A549 (cell line): ENCODE results near the gene RASSF3. TPM values are rescaled to one million over a fixed set of nuclear protein-coding genes. Genes with fewer than 3 reads are reported as not detected.
A peak's percentile ranks its signal among the peaks of the same experiment; 100 is the strongest.

Experiments used
- ATAC-seq, 2 experiments: fragments of 200-7000 bp in 1 of 2; fragments of >200 bp in 1 of 2; cut with Nextera tagmentation in 1 of 2; cut with Tn5 transposase in 1 of 2; 3 replicates each; pipeline versions ENCODE4 v1.8.0 to v1.9.1; 2018 to 2020; ENCODE audit warnings: mild to moderate bottlenecking in 1 of 2, moderate library complexity in 1 of 2
- CTCF ChIA-PET: fragments of 300-600 bp; sonication (Branson Sonifier 250); formaldehyde crosslinking; extraction: SDS; loops from one replicate; lab custom pipeline; 2021; ENCODE audit warnings: antibody characterized with exemption, inconsistent platforms; lab: Yijun Ruan, JAX
- POLR2A ChIA-PET: fragments of 350-600 bp; formaldehyde crosslinking; extraction: SDS; loops from one replicate; lab custom pipeline; 2021; ENCODE audit warnings: antibody characterized with exemption, inconsistent platforms; lab: Yijun Ruan, JAX
- DNase-seq, 2 experiments: peaks; one replicate each; pipeline versions ENCODE4 v3.0.0 to v3.0.0-alpha.2; 2011 to 2016; ENCODE audit warnings: low read depth in 1 of 2, low spot score in 1 of 2
- FAIRE-seq: peaks from 2 replicates; lab custom pipeline; 2011; peaks lifted over from hg19 to GRCh38; lab: Jason Lieb, UNC
- H3K27ac ChIP-seq, 2 experiments: fragments of >200 bp; sonication (Bioruptor Twin); formaldehyde crosslinking; 3 replicates each; pipeline ENCODE4 v1.5.1; 2016 to 2017
- H3K4me1 ChIP-seq: fragments of >200 bp; sonication (Bioruptor Twin); formaldehyde crosslinking; 3 replicates; pipeline ENCODE4 v1.6.1; 2016
- H3K4me2 ChIP-seq: fragments of >200 bp; sonication (Bioruptor Twin); formaldehyde crosslinking; 3 replicates; pipeline ENCODE4 v1.6.1; 2016
- H3K4me3 ChIP-seq: fragments of >200 bp; sonication (Bioruptor Twin); formaldehyde crosslinking; 3 replicates; pipeline ENCODE4 v1.5.1; 2016
- H3K9me3 ChIP-seq: fragments of >200 bp; sonication (Bioruptor Twin); formaldehyde crosslinking; 3 replicates; pipeline ENCODE4 v1.6.1; 2016
- CBX2 ChIP-seq: fragments of 200-600 bp; sonication (generic); IDR thresholded peaks from 2 replicates; pipeline ENCODE4 v1.6.1; 2016; ENCODE audit warnings: low read depth, mild to moderate bottlenecking, borderline replicate concordance
- E2F6 ChIP-seq: IDR thresholded peaks from 2 replicates; pipeline ENCODE4 v1.6.1; 2012; ENCODE audit warnings: low read depth, borderline replicate concordance
- ELK1 ChIP-seq: fragments of 150-350 bp; IDR thresholded peaks from 2 replicates; pipeline ENCODE4 v1.6.1; 2014; ENCODE audit warnings: low read depth, mild to moderate bottlenecking, low read length
- FOSB ChIP-seq: fragments of 250-450 bp; sonication (Bioruptor Pico); IDR thresholded peaks from 2 replicates; pipeline ENCODE4 v1.5.0; 2020; ENCODE audit warnings: mild to moderate bottlenecking, moderate library complexity
- FOSL2 ChIP-seq, 2 experiments: fragments of 450-650 bp in 1 of 2; fragments of >200 bp in 1 of 2; sonication (Bioruptor Twin) in 1 of 2; formaldehyde crosslinking; IDR thresholded peaks; 2 replicates each; pipeline versions ENCODE4 v1.5.0 to v1.6.1; 2016 to 2020; ENCODE audit warnings: mild to moderate bottlenecking in 1 of 2, moderate library complexity in 1 of 2
- HMGXB4 ChIP-seq: fragments of 250-450 bp; sonication (Bioruptor Pico); IDR thresholded peaks from 2 replicates; pipeline ENCODE4 v1.5.0; 2021; ENCODE audit warnings: mild to moderate bottlenecking, moderate library complexity, borderline replicate concordance
- MAX ChIP-seq: IDR thresholded peaks from 2 replicates; pipeline ENCODE4 v1.6.1; 2012
- NFE2L2 ChIP-seq: fragments of 150-350 bp; conservative IDR thresholded peaks from 2 replicates; pipeline ENCODE4 v1.6.1; 2014; ENCODE audit warnings: low read length
- NPAS2 ChIP-seq: fragments of 250-450 bp; sonication (Bioruptor Pico); IDR thresholded peaks from 2 replicates; pipeline ENCODE4 v1.8.0; 2022; ENCODE audit warnings: mild to moderate bottlenecking, moderate library complexity, borderline replicate concordance
- RAD21 ChIP-seq, 2 experiments: fragments of >200 bp in 1 of 2; sonication (Bioruptor Twin) in 1 of 2; formaldehyde crosslinking in 1 of 2; IDR thresholded peaks in 1 of 2; conservative IDR thresholded peaks in 1 of 2; 2 replicates in 1 of 2; 3 replicates in 1 of 2; pipeline ENCODE4 v1.6.1; 2012 to 2018; ENCODE audit warnings: inconsistent platforms in 1 of 2
- USF2 ChIP-seq: fragments of 450-650 bp; IDR thresholded peaks from 2 replicates; pipeline ENCODE4 v1.6.1; 2014; ENCODE audit warnings: antibody characterized with exemption
- ZC3H11A ChIP-seq: fragments of 450-650 bp; IDR thresholded peaks from 2 replicates; pipeline ENCODE4 v1.6.1; 2014; ENCODE audit warnings: antibody characterized with exemption, mild to moderate bottlenecking
- ZSCAN20 ChIP-seq: fragments of 250-450 bp; sonication (Bioruptor Pico); IDR thresholded peaks from 2 replicates; pipeline ENCODE4 v1.8.0; 2022; ENCODE audit warnings: mild to moderate bottlenecking, moderate library complexity
- WGBS: methylation state at CpG from one replicate; pipeline ENCODE4 v1.1.6; 2017; ENCODE audit errors: missing lambda C conversion rate; 5-methylcytosine and 5-hydroxymethylcytosine counted together
- polyA plus RNA-seq, 4 experiments: library from polyadenylated mRNA; depleted of rRNA in 3 of 4; stranded (reverse); fragments of >200 nt; fragmentation: RNase III in 1 of 4; extraction: RNeasy Plus Mini Kit Qiagen cat#74134 plus additional on column Dnase treatment in 1 of 4; gene quantifications; 2 replicates in 3 of 4; 3 replicates in 1 of 4; pipeline ENCODE4 v1.2.3, GENCODE V29; 2011 to 2017

RASSF3 gene
- polyA plus RNA-seq, 2 of the 4 experiments (the other 2 are of a cell fraction) = 19.7 to 35.4 TPM

GRCh38 chr12:64691227-64691794 lies 81.0 kb downstream of the RASSF3 start:
- CTCF ChIA-PET = interaction anchor here (1.2 to 12.2 kb wide), 6 partner anchors 10 to 208 kb away, joined by 3 to 342 read pairs (median 58); partner anchors contain the start of gene RASSF3

GRCh38 chr12:64691795-64692583 lies 81.7 kb downstream of the RASSF3 start:
- peaks cover 20% of the 10 kb centered on the region for H3K4me1 ChIP-seq
- CTCF ChIA-PET = interaction anchor here (1.2 to 12.2 kb wide), 6 partner anchors 11 to 209 kb away, joined by 3 to 342 read pairs (median 58); partner anchors contain the start of gene RASSF3
- TF ChIP-seq USF2 (no peak), ZC3H11A (no peak), MAX (no peak), ZSCAN20 (CRISPR knock-in tag) (no peak), ELK1 (no peak), FOSL2 (IDR thresholded peaks at IDR 0.05) (no peak), FOSL2 (CRISPR knock-in tag; IDR thresholded peaks at IDR 0.05) (no peak), CBX2 (no peak), FOSB (CRISPR knock-in tag) (no peak), HMGXB4 (CRISPR knock-in tag) (no peak), E2F6 (no peak)
- H3K27ac ChIP-seq = no peak overlapping the region; a peak in 1 of 6 replicates
- no peak overlapping the region for H3K4me2 ChIP-seq
- no peak for FAIRE-seq
- no peak for ATAC-seq
- H3K4me3 ChIP-seq = no peak overlapping the region
- no peaks in the 10 kb centered on the region for H3K9me3 ChIP-seq
- POLR2A ChIA-PET = no interaction called here
- WGBS = 80% methylated on average over 2 of the region's 2 CpGs
- DNase-seq = no peak

More at GRCh38 chr12:64691227-64691794, 81.0 kb downstream of the RASSF3 start:
- FAIRE-seq (no peak), ATAC-seq (no peak), DNase-seq (no peak)
- H3K4me3 ChIP-seq = no peak overlapping the region
- POLR2A ChIA-PET = no interaction called here
- H3K4me1 ChIP-seq = peaks cover 19% of the 10 kb centered on the region
- 95% methylated on average over 6 of the region's 6 CpGs for WGBS
- no peak overlapping the region; a peak in 1 of 6 replicates for H3K27ac ChIP-seq
- H3K4me2 ChIP-seq = no peak overlapping the region
- H3K9me3 ChIP-seq = no peaks in the 10 kb centered on the region
- no peak for TF ChIP-seq NPAS2 (CRISPR knock-in tag)

- no peak for DNase-seq
- CTCF ChIA-PET = interaction anchor here (0.6 to 12.2 kb wide), 17 partner anchors 10 to 748 kb away, joined by 3 to 342 read pairs (median 4); partner anchors contain the start of gene RASSF3
- H3K4me1 ChIP-seq = peaks cover 22% of the 10 kb centered on the region
- H3K9me3 ChIP-seq = no peaks in the 10 kb centered on the region
- no peak overlapping the region for H3K4me3 ChIP-seq
- ATAC-seq = peak; percentile 48 to 52; a peak in 4 of 6 replicates
- FAIRE-seq = no peak
- peak overlapping the region in 1 of 2 experiments; percentile 29; a peak in 2 of 6 replicates for H3K27ac ChIP-seq
- no peak overlapping the region for H3K4me2 ChIP-seq
- WGBS = 82% methylated on average over 18 of the region's 18 CpGs
- peak in 1 of 2 experiments; percentile 18; a peak in 2 of 5 replicates for TF ChIP-seq RAD21 (conservative IDR thresholded peaks at IDR 0.05 in 1 of 2, IDR thresholded peaks at IDR 0.05 in 1 of 2)
- TF ChIP-seq NFE2L2 = no peak
- POLR2A ChIA-PET = interaction anchor here (2.2 kb wide), 1 partner anchor 85 kb away, joined by 12 read pairs; no protein-coding TSS in a partner anchor
Measured at GRCh38 chr12:64694130-64695040, 84.1 kb downstream of the RASSF3 start.
